ENCODE measurements around the gene CLDND2. TPM values are rescaled to one million over a fixed set of nuclear protein-coding genes. Genes with fewer than 3 reads are reported as not detected.
A peak's percentile ranks its signal among the peaks of the same experiment; 100 is the strongest.

The CLDND2 gene
- total and polyA plus RNA-seq, 2 experiments from 2014 or later: 1.2 to 7.2 TPM

DNA sequence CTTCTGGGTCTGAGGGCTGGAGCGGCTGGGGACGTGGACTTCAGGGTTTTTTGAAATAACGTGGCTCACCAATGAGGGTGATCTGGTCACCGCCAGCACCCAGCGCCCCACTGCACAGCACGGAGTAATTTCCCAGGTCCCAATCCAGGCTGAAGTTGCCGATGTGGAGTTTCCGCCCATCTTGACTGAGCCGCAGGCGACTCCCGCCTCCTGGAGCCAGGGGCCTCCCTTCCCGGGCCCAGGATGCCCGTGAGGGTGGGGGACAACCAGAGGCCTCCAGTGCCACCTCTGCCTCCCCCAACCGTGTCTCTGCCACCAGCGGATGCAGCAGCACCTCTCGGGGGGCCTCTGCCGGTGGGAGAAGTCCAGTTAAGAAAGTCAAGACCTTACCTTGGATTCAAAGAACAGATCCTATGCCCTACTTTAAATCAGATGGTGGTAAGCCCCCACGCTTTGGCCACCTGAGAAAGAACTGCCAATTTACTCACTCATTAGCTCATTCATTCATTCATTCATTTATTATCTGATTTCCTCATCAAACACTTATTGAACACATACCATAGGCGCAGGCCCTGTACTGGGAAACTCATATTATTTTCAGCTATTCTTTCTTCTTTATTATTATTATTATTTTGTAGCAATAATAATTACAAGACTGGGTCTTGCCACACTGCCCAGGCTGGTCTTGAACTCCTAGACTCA, 30.8 kb downstream of the CLDND2 start:
- 87% methylated on average over 19 of the region's 19 CpGs for WGBS (ENCODE audit: low lambda C conversion rate, missing lambda C conversion rate)
- Histone ChIP-seq H2AFZ (peak overlapping the region; percentile 89), H3K9me2 (replicated peaks; ENCODE audit: insufficient read depth) (no peaks in the 10 kb centered on the region), H3K4me1 (ENCODE audit: insufficient read depth) (peaks cover 3% of the 10 kb centered on the region), H3K4me2 (peak overlapping the region; percentile 99), H3K4me3 (no peak overlapping the region), H4K20me1 (ENCODE audit: insufficient read depth, poor library complexity, severe bottlenecking) (no peaks in the 10 kb centered on the region), H3K79me2 (no peaks in the 10 kb centered on the region), H3K27me3 (no peaks in the 10 kb centered on the region), H3K9me3 (ENCODE audit: low read depth) (no peaks in the 10 kb centered on the region), H3K27ac (peak overlapping the region; percentile 80), H3K36me3 (replicated peaks; ENCODE audit: insufficient read depth, low read depth) (no peaks in the 10 kb centered on the region)
- DNase-seq (ENCODE audit: low spot score): no peak
- no peak for TF ChIP-seq EZH2phosphoT487 (IDR thresholded peaks at IDR 0.05; ENCODE audit: low read depth, severe bottlenecking, unreplicated experiment)
- TF ChIP-seq, protein P1, sequence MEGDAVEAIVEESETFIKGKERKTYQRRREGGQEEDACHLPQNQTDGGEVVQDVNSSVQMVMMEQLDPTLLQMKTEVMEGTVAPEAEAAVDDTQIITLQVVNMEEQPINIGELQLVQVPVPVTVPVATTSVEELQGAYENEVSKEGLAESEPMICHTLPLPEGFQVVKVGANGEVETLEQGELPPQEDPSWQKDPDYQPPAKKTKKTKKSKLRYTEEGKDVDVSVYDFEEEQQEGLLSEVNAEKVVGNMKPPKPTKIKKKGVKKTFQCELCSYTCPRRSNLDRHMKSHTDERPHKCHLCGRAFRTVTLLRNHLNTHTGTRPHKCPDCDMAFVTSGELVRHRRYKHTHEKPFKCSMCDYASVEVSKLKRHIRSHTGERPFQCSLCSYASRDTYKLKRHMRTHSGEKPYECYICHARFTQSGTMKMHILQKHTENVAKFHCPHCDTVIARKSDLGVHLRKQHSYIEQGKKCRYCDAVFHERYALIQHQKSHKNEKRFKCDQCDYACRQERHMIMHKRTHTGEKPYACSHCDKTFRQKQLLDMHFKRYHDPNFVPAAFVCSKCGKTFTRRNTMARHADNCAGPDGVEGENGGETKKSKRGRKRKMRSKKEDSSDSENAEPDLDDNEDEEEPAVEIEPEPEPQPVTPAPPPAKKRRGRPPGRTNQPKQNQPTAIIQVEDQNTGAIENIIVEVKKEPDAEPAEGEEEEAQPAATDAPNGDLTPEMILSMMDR (IDR thresholded peaks at IDR 0.05; ENCODE audit: poor library complexity): no peak
- no peak for TF ChIP-seq EZH2 (IDR thresholded peaks at IDR 0.05; ENCODE audit: borderline replicate concordance)

DNA sequence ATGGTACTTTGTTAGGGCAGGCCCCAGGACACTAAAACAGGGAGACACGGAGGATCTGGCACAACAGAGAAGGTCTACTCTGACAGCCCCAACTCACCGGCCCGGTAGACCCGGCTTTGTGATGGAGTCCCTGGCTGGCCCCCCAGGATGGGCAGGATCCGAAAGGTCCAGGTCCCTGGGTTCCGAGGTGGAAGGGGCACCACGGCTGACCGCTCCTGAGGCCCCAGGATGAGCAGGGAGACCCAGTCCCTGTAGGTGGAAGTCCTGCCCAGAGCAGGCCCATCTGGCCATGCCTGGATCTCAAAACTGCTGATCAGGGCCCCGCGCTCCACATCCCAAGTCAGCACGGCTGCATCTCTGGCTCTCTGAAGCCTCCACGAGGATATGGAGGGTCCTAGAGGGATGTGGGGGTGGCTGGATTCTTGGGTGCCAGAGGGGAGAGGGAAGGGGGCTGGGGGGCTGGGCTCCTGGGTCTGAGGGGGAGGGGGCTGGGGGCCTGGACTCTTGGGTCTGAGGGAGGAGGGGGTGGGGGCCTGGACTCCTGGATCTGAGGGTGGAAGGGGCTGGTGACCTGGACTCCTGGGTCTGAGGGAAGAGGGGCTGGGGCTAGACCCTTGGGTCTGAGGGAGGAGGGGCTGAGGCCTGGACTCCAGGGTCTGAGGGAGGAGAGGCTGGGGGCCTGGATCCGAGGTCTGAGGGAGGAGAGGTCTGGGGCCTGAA, 31.5 kb downstream of the CLDND2 start:
- H3K4me1 ChIP-seq (ENCODE audit: insufficient read depth): peaks cover 3% of the 10 kb centered on the region
- TF ChIP-seq EZH2phosphoT487 (IDR thresholded peaks at IDR 0.05; ENCODE audit: low read depth, severe bottlenecking, unreplicated experiment) (no peak), EZH2 (IDR thresholded peaks at IDR 0.05; ENCODE audit: borderline replicate concordance) (no peak)
- TF ChIP-seq, protein P1 (IDR thresholded peaks at IDR 0.05; ENCODE audit: poor library complexity): no peak
- no peaks in the 10 kb centered on the region for H3K36me3 ChIP-seq (replicated peaks; ENCODE audit: insufficient read depth, low read depth)
- WGBS (ENCODE audit: low lambda C conversion rate, missing lambda C conversion rate): 95% methylated on average over 13 of the region's 13 CpGs
- DNase-seq (ENCODE audit: low spot score): no peak
- no peak overlapping the region for H3K4me2 ChIP-seq
- no peak overlapping the region for H2AFZ ChIP-seq
- no peaks in the 10 kb centered on the region for H3K9me2 ChIP-seq (replicated peaks; ENCODE audit: insufficient read depth)
- H3K79me2 ChIP-seq: no peaks in the 10 kb centered on the region
- no peaks in the 10 kb centered on the region for H3K9me3 ChIP-seq (ENCODE audit: low read depth)
- no peaks in the 10 kb centered on the region for H3K27me3 ChIP-seq
- H3K27ac ChIP-seq: no peak overlapping the region
- no peaks in the 10 kb centered on the region for H4K20me1 ChIP-seq (ENCODE audit: insufficient read depth, poor library complexity, severe bottlenecking)
- H3K4me3 ChIP-seq: no peak overlapping the region

DNA sequence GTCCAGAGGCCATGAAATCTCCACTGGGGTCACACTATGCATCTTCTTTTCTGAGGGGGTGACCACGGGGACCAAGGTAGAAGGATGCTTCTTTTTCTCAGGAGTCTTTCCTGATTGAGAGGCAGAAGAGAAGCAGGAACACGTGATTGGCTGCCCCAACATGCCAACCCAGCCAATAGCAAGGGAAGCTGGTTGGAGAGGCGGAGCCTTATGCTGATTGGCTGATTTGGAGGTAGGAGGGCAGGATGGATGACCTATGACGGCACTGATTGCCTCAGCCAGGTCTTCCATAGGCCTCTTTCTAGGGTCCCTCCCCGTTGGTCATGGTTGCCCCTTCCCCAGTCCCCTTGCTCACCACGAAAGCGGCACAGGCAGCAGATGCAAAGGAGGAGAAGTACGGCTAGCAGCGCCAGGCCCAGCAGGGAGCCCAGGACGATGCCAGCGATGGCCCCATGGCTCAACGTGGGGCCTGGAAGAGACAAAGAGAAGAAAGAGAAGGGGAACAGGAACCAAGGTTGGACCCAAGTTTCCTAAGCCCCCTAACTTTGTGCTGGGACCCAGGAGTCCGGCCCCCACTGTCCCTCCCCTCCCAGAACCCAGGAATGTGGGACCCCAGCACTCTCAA, 34.9 kb downstream of the CLDND2 start:
- no peaks in the 10 kb centered on the region for H3K79me2 ChIP-seq
- no peak overlapping the region for H3K27ac ChIP-seq
- H3K27me3 ChIP-seq: no peaks in the 10 kb centered on the region
- H3K36me3 ChIP-seq (replicated peaks; ENCODE audit: insufficient read depth, low read depth): no peaks in the 10 kb centered on the region
- H3K4me3 ChIP-seq: no peak overlapping the region
- no peaks in the 10 kb centered on the region for H3K9me2 ChIP-seq (replicated peaks; ENCODE audit: insufficient read depth)
- DNase-seq (ENCODE audit: low spot score): no peak
- TF ChIP-seq EZH2phosphoT487 (IDR thresholded peaks at IDR 0.05; ENCODE audit: low read depth, severe bottlenecking, unreplicated experiment): no peak
- TF ChIP-seq, protein P1 (IDR thresholded peaks at IDR 0.05; ENCODE audit: poor library complexity): no peak
- no peak for TF ChIP-seq EZH2 (IDR thresholded peaks at IDR 0.05; ENCODE audit: borderline replicate concordance)
- no peak overlapping the region for H3K4me2 ChIP-seq
- H2AFZ ChIP-seq: no peak overlapping the region
- H3K4me1 ChIP-seq (ENCODE audit: insufficient read depth): no peaks in the 10 kb centered on the region
- WGBS (ENCODE audit: low lambda C conversion rate, missing lambda C conversion rate): 96% methylated on average over 13 of the region's 13 CpGs
- H4K20me1 ChIP-seq (ENCODE audit: insufficient read depth, poor library complexity, severe bottlenecking): no peaks in the 10 kb centered on the region
- no peaks in the 10 kb centered on the region for H3K9me3 ChIP-seq (ENCODE audit: low read depth)

Measured in hepatocyte (in vitro differentiated cells).